ENCODE data around the gene LRRK1.

DNA sequence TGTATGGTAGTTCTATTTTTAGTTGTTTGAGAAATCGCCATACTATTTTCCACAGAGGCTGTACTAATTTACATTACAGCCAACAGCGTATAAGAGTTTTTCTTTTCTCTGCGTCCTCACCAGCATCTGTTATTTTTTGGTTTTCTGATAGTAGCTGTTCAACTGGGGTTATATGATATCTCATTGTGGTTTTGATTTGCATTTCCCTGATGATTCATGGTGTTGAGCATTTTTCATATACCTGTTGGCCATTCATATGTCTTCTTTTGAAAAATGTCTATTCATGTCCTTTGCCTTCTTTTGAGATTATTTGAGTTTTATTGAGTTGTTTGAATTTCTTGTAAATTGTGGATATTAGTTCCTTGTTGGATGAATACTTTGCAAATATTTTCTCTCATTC, 114.6 kb downstream of the LRRK1 start:
- TF ChIP-seq, protein P1, sequence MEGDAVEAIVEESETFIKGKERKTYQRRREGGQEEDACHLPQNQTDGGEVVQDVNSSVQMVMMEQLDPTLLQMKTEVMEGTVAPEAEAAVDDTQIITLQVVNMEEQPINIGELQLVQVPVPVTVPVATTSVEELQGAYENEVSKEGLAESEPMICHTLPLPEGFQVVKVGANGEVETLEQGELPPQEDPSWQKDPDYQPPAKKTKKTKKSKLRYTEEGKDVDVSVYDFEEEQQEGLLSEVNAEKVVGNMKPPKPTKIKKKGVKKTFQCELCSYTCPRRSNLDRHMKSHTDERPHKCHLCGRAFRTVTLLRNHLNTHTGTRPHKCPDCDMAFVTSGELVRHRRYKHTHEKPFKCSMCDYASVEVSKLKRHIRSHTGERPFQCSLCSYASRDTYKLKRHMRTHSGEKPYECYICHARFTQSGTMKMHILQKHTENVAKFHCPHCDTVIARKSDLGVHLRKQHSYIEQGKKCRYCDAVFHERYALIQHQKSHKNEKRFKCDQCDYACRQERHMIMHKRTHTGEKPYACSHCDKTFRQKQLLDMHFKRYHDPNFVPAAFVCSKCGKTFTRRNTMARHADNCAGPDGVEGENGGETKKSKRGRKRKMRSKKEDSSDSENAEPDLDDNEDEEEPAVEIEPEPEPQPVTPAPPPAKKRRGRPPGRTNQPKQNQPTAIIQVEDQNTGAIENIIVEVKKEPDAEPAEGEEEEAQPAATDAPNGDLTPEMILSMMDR (IDR thresholded peaks at IDR 0.05) = no peak
- no peak for TF ChIP-seq POLR2A (IDR thresholded peaks at IDR 0.05)
